ENCODE data around the gene CDH22.

The CDH22 gene

DNA sequence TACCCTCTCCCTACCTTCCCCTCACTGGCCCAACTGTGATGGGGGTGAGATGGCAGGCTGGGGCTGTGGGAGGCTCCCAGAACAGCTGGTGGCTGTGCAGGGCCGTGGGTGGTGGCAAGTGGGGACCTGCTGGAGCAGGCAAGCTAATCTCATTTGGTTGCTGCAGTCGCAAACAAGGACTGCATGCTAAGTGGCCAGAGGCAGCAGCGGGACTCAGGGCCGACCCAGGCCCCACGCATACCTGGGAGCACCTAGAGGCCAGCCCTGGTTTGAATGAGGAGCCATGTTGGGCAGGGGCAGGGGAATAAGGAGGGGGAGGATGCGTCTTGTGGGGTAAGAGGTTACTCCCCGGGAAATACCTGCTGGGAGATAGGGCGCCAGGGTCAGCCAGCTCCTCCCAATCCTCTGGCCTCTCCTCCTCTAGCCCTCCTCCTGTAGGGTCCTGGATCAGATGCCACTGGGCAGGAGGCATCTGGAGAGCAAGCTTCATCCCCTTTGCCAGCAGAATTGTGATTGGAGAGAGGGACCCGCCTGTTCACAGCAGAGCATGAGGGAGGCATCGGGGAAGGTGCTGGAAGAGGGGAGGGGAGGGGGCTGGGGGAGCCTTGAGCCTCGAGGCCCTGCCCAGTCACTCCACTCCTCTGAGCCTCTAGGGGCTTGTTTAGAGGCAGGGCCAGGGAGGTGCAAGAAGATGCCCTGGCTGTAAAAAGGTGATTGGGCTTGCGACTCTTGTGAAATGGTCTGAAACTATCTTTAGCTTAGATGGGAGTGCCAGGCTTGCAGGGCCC lies 24.3 kb upstream of the CDH22 start:
- no peak overlapping the region for H3K23ac ChIP-seq (ENCODE audit: low read length)
- no peaks in the 10 kb centered on the region for H3K79me2 ChIP-seq (ENCODE audit: control insufficient read depth, insufficient read depth, low read length)
- no peak overlapping the region for H2AK5ac ChIP-seq (ENCODE audit: low read length)
- no CpG with 5 or more reads among the region's 12 CpGs for WGBS (ENCODE audit: extremely low coverage, insufficient coverage, low lambda C conversion rate)
- H3K79me1 ChIP-seq (ENCODE audit: low read length), result no peaks in the 10 kb centered on the region
- no peak overlapping the region for H2BK5ac ChIP-seq (ENCODE audit: low read length)
- H3K36me3 ChIP-seq (ENCODE audit: control insufficient read depth, insufficient read depth, low read length), result no peaks in the 10 kb centered on the region
- H4K8ac ChIP-seq (ENCODE audit: low read depth, low read length), result no peak overlapping the region
- H3K27me3 ChIP-seq (ENCODE audit: insufficient read depth, low read length, poor library complexity), result no peaks in the 10 kb centered on the region
- no peak overlapping the region for H3K56ac ChIP-seq (ENCODE audit: low read length)
- no peak overlapping the region for H3K9ac ChIP-seq (ENCODE audit: low read length)
- no peak overlapping the region for H3K27ac ChIP-seq (ENCODE audit: low read depth, low read length)
- no peak overlapping the region for H2BK15ac ChIP-seq (replicated peaks; ENCODE audit: low read depth)
- no peak overlapping the region for H3K4ac ChIP-seq (ENCODE audit: low read depth, low read length)
- H2BK120ac ChIP-seq (ENCODE audit: low read depth, low read length), result no peak overlapping the region
- H4K5ac ChIP-seq (ENCODE audit: low read length), result no peak overlapping the region
- DNase-seq, result no peak
- H3K4me3 ChIP-seq (ENCODE audit: low read length), result no peak overlapping the region
- H3K18ac ChIP-seq (ENCODE audit: low read length), result no peak overlapping the region
- H3K4me1 ChIP-seq (ENCODE audit: control insufficient read depth, low read depth, low read length), result no peaks in the 10 kb centered on the region
- H3K4me2 ChIP-seq (ENCODE audit: low read length), result no peak overlapping the region

DNA sequence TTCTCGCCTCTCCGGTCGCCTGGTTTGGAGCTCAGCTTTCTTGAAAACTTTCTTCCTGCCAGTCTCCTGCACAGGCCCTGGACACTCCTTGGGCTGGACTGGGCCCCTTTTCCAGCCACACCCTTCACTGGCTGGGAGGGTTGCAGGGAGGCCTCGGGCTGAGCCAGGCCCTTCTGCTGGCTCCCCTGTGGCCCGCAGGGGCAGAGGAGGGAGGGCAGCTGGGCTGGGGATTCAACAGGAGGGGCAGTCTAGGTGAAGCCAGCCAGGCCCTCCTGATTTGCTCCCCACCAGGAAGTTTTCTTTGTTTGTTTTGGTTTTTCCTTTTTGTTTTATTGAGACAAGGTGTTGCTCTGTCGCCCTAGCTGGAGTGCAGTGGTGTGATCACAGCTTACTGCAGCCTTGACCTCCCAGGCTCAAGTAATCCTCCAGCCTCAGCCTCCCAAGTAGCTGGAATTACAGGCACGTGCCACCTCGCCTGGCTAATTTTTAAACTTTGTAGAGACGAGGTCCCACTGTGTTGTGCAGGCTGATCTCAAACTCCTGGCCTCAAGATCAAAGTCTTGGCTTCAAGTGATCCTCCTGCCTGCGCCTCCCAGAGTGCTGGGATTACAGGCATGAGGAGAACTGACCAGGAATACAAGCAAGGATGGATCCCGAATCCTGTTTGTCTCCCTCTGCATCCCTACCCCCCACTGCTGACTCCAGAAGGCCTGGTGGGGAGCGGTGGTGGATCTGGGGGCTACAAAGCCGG lies 23.5 kb upstream of the CDH22 start:
- WGBS (ENCODE audit: extremely low coverage, insufficient coverage, low lambda C conversion rate), result no CpG with 5 or more reads among the region's 13 CpGs
- no peak for DNase-seq
- no peak overlapping the region for H3K4me3 ChIP-seq (ENCODE audit: low read length)
- H3K27me3 ChIP-seq (ENCODE audit: insufficient read depth, low read length, poor library complexity), result no peaks in the 10 kb centered on the region
- H2BK120ac ChIP-seq (ENCODE audit: low read depth, low read length), result no peak overlapping the region
- H3K79me2 ChIP-seq (ENCODE audit: control insufficient read depth, insufficient read depth, low read length), result no peaks in the 10 kb centered on the region
- peak overlapping the region; percentile 3 for H3K56ac ChIP-seq (ENCODE audit: low read length)
- H3K4me1 ChIP-seq (ENCODE audit: control insufficient read depth, low read depth, low read length), result no peaks in the 10 kb centered on the region
- H3K4ac ChIP-seq (ENCODE audit: low read depth, low read length), result no peak overlapping the region
- no peaks in the 10 kb centered on the region for H3K36me3 ChIP-seq (ENCODE audit: control insufficient read depth, insufficient read depth, low read length)
- H3K27ac ChIP-seq (ENCODE audit: low read depth, low read length), result no peak overlapping the region
- H3K18ac ChIP-seq (ENCODE audit: low read length), result no peak overlapping the region
- H2BK15ac ChIP-seq (replicated peaks; ENCODE audit: low read depth), result no peak overlapping the region
- H4K5ac ChIP-seq (ENCODE audit: low read length), result no peak overlapping the region
- H3K4me2 ChIP-seq (ENCODE audit: low read length), result no peak overlapping the region
- H3K9ac ChIP-seq (ENCODE audit: low read length), result no peak overlapping the region
- no peaks in the 10 kb centered on the region for H3K79me1 ChIP-seq (ENCODE audit: low read length)
- H4K8ac ChIP-seq (ENCODE audit: low read depth, low read length), result no peak overlapping the region
- no peak overlapping the region for H2BK5ac ChIP-seq (ENCODE audit: low read length)
- H3K23ac ChIP-seq (ENCODE audit: low read length), result no peak overlapping the region
- H2AK5ac ChIP-seq (ENCODE audit: low read length), result no peak overlapping the region

DNA sequence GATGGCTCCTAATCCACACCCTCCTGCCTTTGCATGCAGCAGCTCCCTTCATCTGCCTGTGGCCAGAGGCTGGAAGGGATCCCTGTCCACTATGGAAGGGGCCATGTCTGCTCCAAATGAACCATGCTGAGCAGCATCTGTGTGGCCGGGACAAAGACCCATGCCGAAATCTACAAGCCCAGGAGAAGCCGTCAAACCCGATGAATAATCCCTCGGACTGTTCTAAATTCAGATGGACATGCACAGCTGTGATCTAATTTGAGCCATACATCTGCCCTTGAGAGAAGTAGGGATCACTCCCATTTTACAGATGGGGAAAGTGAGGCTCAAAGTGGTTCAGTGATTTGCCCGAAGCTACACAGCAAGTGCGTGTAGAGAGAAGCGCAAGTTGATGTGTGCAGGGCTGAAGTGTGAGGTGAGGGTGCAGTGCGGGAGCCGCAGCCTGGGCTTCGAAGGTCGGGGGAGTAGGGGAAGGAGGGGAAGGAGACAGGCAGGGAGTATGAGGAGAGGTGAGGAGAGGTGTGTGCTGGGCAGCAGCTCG lies 22.6 kb upstream of the CDH22 start:
- no peak for DNase-seq
- no peak overlapping the region for H3K4me3 ChIP-seq (ENCODE audit: low read length)
- H4K8ac ChIP-seq (ENCODE audit: low read depth, low read length), result no peak overlapping the region
- no peak overlapping the region for H2BK15ac ChIP-seq (replicated peaks; ENCODE audit: low read depth)
- no peak overlapping the region for H3K4ac ChIP-seq (ENCODE audit: low read depth, low read length)
- H4K5ac ChIP-seq (ENCODE audit: low read length), result no peak overlapping the region
- no peak overlapping the region for H3K23ac ChIP-seq (ENCODE audit: low read length)
- H3K27ac ChIP-seq (ENCODE audit: low read depth, low read length), result no peak overlapping the region
- H3K18ac ChIP-seq (ENCODE audit: low read length), result no peak overlapping the region
- H2AK5ac ChIP-seq (ENCODE audit: low read length), result no peak overlapping the region
- no peaks in the 10 kb centered on the region for H3K36me3 ChIP-seq (ENCODE audit: control insufficient read depth, insufficient read depth, low read length)
- no peak overlapping the region for H3K56ac ChIP-seq (ENCODE audit: low read length)
- H2BK5ac ChIP-seq (ENCODE audit: low read length), result no peak overlapping the region
- no peaks in the 10 kb centered on the region for H3K27me3 ChIP-seq (ENCODE audit: insufficient read depth, low read length, poor library complexity)
- no peak overlapping the region for H3K9ac ChIP-seq (ENCODE audit: low read length)
- no peak overlapping the region for H2BK120ac ChIP-seq (ENCODE audit: low read depth, low read length)
- H3K79me1 ChIP-seq (ENCODE audit: low read length), result no peaks in the 10 kb centered on the region
- no peak overlapping the region for H3K4me2 ChIP-seq (ENCODE audit: low read length)
- no peaks in the 10 kb centered on the region for H3K4me1 ChIP-seq (ENCODE audit: control insufficient read depth, low read depth, low read length)
- no CpG with 5 or more reads among the region's 13 CpGs for WGBS (ENCODE audit: extremely low coverage, insufficient coverage, low lambda C conversion rate)
- H3K79me2 ChIP-seq (ENCODE audit: control insufficient read depth, insufficient read depth, low read length), result no peaks in the 10 kb centered on the region

- Histone ChIP-seq H3K56ac (ENCODE audit: low read length) (no peak overlapping the region), H4K5ac (ENCODE audit: low read length) (no peak overlapping the region), H3K4me3 (ENCODE audit: low read length) (no peak overlapping the region), H3K36me3 (ENCODE audit: control insufficient read depth, insufficient read depth, low read length) (no peaks in the 10 kb centered on the region), H3K27ac (ENCODE audit: low read depth, low read length) (no peak overlapping the region), H3K79me2 (ENCODE audit: control insufficient read depth, insufficient read depth, low read length) (no peaks in the 10 kb centered on the region), H3K27me3 (ENCODE audit: insufficient read depth, low read length, poor library complexity) (no peaks in the 10 kb centered on the region), H3K79me1 (ENCODE audit: low read length) (no peaks in the 10 kb centered on the region), H3K4ac (ENCODE audit: low read depth, low read length) (no peak overlapping the region), H3K4me2 (ENCODE audit: low read length) (no peak overlapping the region), H2BK5ac (ENCODE audit: low read length) (no peak overlapping the region), H3K9ac (ENCODE audit: low read length) (no peak overlapping the region), H3K23ac (ENCODE audit: low read length) (no peak overlapping the region), H2BK120ac (ENCODE audit: low read depth, low read length) (no peak overlapping the region), H3K18ac (ENCODE audit: low read length) (no peak overlapping the region), H4K8ac (ENCODE audit: low read depth, low read length) (no peak overlapping the region), H2BK15ac (replicated peaks; ENCODE audit: low read depth) (no peak overlapping the region), H3K4me1 (ENCODE audit: control insufficient read depth, low read depth, low read length) (no peaks in the 10 kb centered on the region), H2AK5ac (ENCODE audit: low read length) (no peak overlapping the region)
- no peak for DNase-seq
- no CpG with 5 or more reads among the region's 13 CpGs for WGBS (ENCODE audit: extremely low coverage, insufficient coverage, low lambda C conversion rate)
Measured at GRCh38 chr20:46330072-46330763, 21.9 kb upstream of the CDH22 start.

DNA sequence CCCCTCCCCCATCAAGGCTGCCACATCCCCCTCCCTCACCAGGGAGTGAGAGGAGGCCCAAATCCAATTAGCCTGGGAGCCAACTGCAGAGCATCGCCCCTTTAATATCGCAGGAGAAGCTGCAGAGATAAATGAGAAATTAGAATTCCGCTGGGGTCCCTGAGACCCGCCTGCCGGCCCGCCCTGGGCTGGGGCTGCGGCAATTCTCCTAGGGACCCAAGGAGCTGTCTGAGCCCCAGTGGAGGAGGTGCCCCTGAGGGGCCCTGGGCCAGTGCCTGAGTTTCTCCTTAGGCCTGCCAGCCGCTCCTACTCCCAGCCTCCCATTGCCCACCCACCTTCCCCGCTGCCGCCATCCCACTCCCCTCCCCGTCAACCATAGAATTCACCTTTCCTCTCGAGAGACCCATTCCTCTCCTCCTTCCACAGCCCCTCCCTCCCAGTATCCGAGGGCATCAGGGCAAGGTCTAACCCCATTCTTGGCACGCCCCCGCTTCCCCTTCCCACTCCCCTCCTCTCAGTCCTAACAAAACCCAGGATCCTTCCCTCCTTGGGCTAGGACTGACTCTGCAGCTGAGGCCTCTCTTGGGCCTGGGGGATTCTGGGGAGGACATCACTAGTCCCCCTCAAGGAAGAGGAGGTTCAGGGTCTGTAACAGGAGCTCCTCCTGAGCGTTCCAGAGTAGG lies 20.0 kb upstream of the CDH22 start:
- Histone ChIP-seq H3K27me3 (ENCODE audit: insufficient read depth, low read length, poor library complexity) (no peaks in the 10 kb centered on the region), H3K4ac (ENCODE audit: low read depth, low read length) (no peak overlapping the region), H4K8ac (ENCODE audit: low read depth, low read length) (no peak overlapping the region), H4K5ac (ENCODE audit: low read length) (no peak overlapping the region), H3K79me1 (ENCODE audit: low read length) (no peaks in the 10 kb centered on the region), H3K4me2 (ENCODE audit: low read length) (no peak overlapping the region), H2BK120ac (ENCODE audit: low read depth, low read length) (no peak overlapping the region), H3K4me1 (ENCODE audit: control insufficient read depth, low read depth, low read length) (no peaks in the 10 kb centered on the region), H3K79me2 (ENCODE audit: control insufficient read depth, insufficient read depth, low read length) (no peaks in the 10 kb centered on the region), H2BK15ac (replicated peaks; ENCODE audit: low read depth) (no peak overlapping the region), H3K9ac (ENCODE audit: low read length) (no peak overlapping the region), H3K18ac (ENCODE audit: low read length) (no peak overlapping the region), H2AK5ac (ENCODE audit: low read length) (no peak overlapping the region), H2BK5ac (ENCODE audit: low read length) (no peak overlapping the region), H3K36me3 (ENCODE audit: control insufficient read depth, insufficient read depth, low read length) (no peaks in the 10 kb centered on the region), H3K4me3 (ENCODE audit: low read length) (no peak overlapping the region), H3K27ac (ENCODE audit: low read depth, low read length) (no peak overlapping the region), H3K23ac (ENCODE audit: low read length) (no peak overlapping the region), H3K56ac (ENCODE audit: low read length) (no peak overlapping the region)
- DNase-seq, result no peak
- no CpG with 5 or more reads among the region's 16 CpGs for WGBS (ENCODE audit: extremely low coverage, insufficient coverage, low lambda C conversion rate)
